KOPT-K1 (cell line): ENCODE data around the gene SLC4A1.

Experiments
- H3K27ac ChIP-seq: fragments of 200-600 bp; sonication (generic); 2 replicates; pipeline ENCODE4 v1.5.1; 2016; ENCODE audit warnings: antibody characterized with exemption, mild to moderate bottlenecking, low read depth, low read length; ENCODE audit not compliant: poor library complexity, severe bottlenecking
- H3K36me3 ChIP-seq: fragments of 200-600 bp; sonication (generic); 2 replicates; pipeline ENCODE4 v1.5.1; 2017; ENCODE audit warnings: antibody characterized with exemption, mild to moderate bottlenecking, low read length, moderate library complexity; ENCODE audit not compliant: insufficient read depth
- H3K9me3 ChIP-seq: fragments of 200-600 bp; sonication (generic); 2 replicates; pipeline ENCODE4 v1.5.1; 2017; ENCODE audit warnings: antibody characterized with exemption, low read length, mild to moderate bottlenecking; ENCODE audit not compliant: insufficient read depth, poor library complexity, severe bottlenecking

The SLC4A1 gene

DNA sequence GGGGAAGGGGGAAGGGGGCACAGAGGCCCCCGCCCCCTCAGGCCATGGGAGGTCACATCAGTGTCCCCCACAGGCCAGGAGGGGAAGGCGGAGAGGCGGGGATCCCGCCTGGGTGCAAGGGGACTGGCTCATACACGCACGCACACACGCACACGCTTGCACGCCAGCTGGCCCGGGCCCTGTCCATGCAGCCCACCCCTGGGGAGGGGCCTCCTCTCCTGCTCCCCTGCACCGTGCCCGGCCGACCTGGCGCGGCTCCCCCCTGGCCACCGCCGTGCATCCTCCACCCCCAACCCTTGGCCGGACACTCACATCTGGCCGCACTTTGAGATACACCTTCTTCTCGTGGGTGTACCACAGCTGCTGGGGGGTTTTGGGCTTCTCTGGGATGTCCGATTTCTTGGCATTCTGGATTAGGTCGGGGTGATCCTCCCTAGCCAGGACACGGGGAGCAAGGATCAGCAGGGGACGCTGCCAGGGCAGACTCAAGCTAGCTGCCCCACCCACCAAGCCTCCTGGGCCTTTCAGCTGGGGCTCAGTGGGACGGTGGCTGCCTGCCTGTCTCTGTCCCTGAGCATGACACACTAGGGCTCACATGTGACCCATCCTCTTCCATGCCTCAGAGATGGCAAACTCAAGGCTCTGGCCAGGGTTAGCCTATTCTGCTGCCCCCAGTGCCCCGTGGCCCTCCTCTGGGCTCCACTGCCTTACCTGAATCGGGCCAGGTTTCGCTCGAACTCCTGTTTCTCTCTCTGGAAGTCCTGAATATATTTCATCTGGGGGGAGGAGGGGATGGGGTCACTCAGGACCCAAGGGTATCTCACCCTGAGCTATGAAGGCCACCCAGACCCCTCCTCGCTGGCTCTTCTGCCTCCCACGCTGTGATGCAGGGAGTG, 55.2 kb downstream of the SLC4A1 start:
- H3K36me3 ChIP-seq, result peaks cover 89% of the 10 kb centered on the region
- no peak overlapping the region for H3K27ac ChIP-seq
- H3K9me3 ChIP-seq, result no peaks in the 10 kb centered on the region

GRCh38 chr17:44211281-44212265, 56.4 kb downstream of the SLC4A1 start:
- H3K27ac ChIP-seq, result peak overlapping the region; percentile 71
- no peaks in the 10 kb centered on the region for H3K9me3 ChIP-seq
- peaks cover 97% of the 10 kb centered on the region for H3K36me3 ChIP-seq

- Histone ChIP-seq H3K27ac (peak overlapping the region; percentile 71), H3K9me3 (no peaks in the 10 kb centered on the region), H3K36me3 (peaks cover 97% of the 10 kb centered on the region)
These were observed 57.4 kb downstream of the SLC4A1 start for GRCh38 chr17:44210342-44211192.

DNA sequence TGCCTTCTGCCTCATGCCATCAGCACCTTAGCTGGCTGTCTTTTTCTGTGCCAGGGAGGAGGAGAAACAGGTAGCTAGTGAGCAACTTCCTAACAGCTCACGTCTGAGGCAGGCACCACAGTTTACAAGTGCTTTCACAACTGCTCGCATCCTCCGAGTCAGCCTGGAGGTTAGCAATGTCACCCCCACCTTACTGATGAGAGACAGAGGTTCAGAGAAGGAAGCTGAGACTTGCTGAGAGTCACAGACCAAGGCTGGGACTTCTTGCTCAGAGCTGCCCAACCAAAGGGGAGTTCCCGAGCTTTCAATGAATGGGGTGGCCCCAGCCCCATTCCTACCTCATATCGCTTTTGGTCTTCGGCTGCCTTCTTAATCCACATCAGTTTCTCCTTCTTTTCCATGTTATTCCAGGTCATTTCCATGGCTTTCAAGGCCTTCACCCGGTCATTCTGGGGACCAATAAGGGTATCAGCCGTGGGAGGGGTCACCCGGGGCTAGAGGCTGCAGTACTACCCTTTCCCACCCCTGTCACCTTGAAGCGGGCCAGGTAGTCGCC, 58.1 kb downstream of the SLC4A1 start:
- H3K9me3 ChIP-seq, result no peaks in the 10 kb centered on the region
- peaks cover 93% of the 10 kb centered on the region for H3K36me3 ChIP-seq
- H3K27ac ChIP-seq, result peak overlapping the region; percentile 34

GRCh38 chr17:44207743-44208142, 60.2 kb downstream of the SLC4A1 start:
- H3K36me3 ChIP-seq, result peaks cover 71% of the 10 kb centered on the region
- no peak overlapping the region for H3K27ac ChIP-seq
- H3K9me3 ChIP-seq, result no peaks in the 10 kb centered on the region

DNA sequence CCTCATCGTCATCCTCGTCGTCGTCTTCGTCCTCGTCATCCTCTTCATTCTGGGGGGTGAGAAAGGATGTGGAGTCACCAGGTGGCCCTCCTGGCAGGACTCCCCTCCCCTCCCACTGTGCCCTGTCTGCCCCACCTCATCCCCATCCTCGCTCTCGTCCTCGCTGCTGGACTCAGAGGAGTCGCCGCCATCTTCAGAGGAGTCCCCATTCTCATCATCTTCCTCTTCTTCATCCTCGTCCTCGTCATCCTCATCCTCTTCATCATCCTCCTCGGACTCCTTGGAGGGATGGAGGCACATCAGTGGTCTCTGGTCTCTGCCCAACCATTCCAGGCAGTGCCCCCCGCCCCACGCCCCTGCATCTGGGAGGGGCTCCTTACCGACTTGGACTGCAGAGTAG, 60.6 kb downstream of the SLC4A1 start:
- H3K27ac ChIP-seq, result no peak overlapping the region
- H3K9me3 ChIP-seq, result no peaks in the 10 kb centered on the region
- H3K36me3 ChIP-seq, result peaks cover 67% of the 10 kb centered on the region

DNA sequence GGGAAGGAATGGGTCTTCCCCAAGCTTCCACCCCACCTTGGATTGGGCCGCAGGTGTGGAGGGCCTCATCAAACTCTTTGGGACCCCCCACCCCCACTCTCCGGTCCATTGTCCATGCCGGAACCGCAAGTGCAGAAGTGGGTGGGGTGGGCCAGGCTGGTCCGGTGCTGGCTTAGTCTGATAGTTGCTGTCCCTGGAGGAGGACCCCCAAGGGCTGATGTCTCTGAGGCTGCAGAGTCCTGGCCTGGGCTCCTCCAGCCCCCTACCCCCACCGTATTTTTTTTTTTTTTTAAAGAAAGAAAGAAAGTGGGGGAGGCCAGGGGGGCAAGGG, 61.1 kb downstream of the SLC4A1 start:
- Histone ChIP-seq H3K27ac (no peak overlapping the region), H3K36me3 (peaks cover 62% of the 10 kb centered on the region), H3K9me3 (no peaks in the 10 kb centered on the region)

DNA sequence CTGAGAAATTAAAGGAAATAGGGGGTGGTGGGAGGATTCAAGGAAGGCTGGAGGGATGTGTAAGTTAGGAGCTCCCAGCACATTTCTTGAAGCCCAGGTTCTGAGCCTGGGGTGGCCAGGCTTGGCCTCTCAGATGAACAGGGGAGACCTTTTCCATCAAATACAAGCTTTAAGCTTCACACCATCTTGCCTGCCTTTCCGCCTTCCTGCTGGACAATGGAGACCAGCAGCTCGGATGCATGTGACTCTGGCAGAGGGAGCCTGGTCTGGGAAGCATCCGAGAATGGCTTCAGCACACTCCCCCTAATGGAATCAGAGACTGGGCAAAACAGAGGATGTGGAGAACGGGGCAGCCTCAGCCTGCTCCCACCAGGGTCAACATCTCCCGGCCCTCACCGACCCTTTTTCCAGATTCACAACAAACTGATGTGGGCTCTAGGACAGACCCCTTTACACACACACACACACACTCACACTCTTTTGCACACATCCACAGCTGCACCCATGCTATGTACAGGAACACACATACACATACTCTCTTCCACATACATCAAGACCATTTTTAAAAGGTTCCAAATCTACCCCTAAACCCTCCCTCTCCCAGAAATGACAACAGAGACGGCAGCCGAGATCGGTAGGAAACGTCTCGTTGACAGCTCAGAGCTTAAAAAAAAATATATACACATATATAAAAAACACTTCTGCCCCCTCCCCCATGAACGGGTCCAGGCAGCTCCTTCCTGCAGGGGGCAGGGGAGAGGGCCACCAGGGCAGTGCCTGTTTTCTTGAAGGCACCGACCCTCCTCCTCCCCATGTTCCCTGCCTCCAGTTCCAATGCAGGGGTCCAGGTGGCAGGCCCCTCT, 61.7 kb downstream of the SLC4A1 start:
- Histone ChIP-seq H3K9me3 (no peaks in the 10 kb centered on the region), H3K27ac (no peak overlapping the region), H3K36me3 (peaks cover 56% of the 10 kb centered on the region)

DNA sequence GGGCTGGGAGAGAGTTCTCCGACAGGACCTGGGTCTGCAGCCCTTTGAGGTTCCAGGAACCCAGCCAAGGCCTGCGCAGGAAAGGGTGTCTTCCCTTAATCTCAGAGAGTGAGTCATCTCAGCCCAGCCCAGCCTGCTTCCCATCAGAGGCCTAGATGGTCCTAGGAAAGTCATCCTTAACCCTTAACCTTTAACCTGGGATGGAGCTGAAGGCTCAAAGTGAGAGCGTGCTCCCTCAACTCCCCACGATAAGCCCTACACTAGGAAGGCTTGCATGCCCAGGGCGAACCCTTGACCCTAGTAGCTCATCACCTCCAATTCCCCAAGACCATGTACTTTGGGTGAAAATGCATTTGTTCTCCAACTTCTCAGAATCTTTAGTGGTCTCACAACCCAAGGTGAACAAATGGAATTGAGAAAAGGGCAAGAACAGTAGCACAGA, 63.5 kb downstream of the SLC4A1 start:
- Histone ChIP-seq H3K9me3 (no peaks in the 10 kb centered on the region), H3K36me3 (peaks cover 41% of the 10 kb centered on the region), H3K27ac (peak overlapping the region; percentile 29)

- peaks cover 36% of the 10 kb centered on the region for H3K36me3 ChIP-seq
- H3K9me3 ChIP-seq, result no peaks in the 10 kb centered on the region
- peak overlapping the region; percentile 29 for H3K27ac ChIP-seq
These were observed 64.0 kb downstream of the SLC4A1 start for GRCh38 chr17:44203731-44204440.

DNA sequence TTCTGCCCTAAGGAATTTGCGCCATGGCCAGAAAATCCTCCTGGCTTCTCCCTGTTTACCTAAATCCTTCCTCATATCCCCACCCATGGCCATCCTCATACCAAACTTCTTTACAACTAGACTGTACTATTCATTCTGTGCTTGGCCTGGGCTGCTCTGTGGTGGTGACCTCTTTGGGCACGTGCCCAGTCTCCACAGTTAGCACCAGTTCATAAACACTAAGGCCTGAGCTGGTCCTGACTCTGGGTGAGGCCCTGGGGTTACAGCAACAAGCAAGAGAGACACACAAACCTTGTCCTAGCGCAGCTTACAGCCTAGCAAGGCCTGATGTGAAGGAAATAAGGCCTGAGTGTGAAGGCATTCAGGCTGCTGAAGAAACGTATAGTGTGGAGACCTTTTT, 65.2 kb downstream of the SLC4A1 start:
- peaks cover 25% of the 10 kb centered on the region for H3K36me3 ChIP-seq
- H3K27ac ChIP-seq, result no peak overlapping the region
- no peaks in the 10 kb centered on the region for H3K9me3 ChIP-seq

- Histone ChIP-seq H3K36me3 (peaks cover 22% of the 10 kb centered on the region), H3K9me3 (no peaks in the 10 kb centered on the region), H3K27ac (peak overlapping the region; percentile 95)
These were observed 67.3 kb downstream of the SLC4A1 start for GRCh38 chr17:44200478-44201155.
